ENCODE data around the gene DYRK3.

DNA sequence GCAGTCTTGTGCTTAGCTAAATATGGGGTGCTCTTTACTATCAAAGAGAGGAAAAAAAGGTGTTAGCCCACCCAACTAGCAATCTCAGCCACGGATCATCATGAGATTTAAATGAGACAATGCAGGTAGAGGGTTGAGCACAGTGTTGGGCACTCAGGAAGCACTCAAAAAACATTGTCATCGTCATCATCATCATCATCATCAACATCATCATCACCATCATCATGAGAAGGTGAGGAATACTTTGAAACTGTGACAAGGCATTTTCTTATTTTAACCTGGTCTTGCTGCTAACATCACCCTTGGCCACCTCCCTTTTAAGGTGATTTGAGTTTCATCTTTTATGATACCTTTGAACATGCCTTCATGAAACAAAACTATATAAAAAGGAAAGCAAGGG lies 46.0 kb downstream of the DYRK3 start:
- TF ChIP-seq, protein P1, sequence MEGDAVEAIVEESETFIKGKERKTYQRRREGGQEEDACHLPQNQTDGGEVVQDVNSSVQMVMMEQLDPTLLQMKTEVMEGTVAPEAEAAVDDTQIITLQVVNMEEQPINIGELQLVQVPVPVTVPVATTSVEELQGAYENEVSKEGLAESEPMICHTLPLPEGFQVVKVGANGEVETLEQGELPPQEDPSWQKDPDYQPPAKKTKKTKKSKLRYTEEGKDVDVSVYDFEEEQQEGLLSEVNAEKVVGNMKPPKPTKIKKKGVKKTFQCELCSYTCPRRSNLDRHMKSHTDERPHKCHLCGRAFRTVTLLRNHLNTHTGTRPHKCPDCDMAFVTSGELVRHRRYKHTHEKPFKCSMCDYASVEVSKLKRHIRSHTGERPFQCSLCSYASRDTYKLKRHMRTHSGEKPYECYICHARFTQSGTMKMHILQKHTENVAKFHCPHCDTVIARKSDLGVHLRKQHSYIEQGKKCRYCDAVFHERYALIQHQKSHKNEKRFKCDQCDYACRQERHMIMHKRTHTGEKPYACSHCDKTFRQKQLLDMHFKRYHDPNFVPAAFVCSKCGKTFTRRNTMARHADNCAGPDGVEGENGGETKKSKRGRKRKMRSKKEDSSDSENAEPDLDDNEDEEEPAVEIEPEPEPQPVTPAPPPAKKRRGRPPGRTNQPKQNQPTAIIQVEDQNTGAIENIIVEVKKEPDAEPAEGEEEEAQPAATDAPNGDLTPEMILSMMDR (IDR thresholded peaks at IDR 0.05 in 4 of 5, conservative IDR thresholded peaks at IDR 0.05 in 1 of 5): no peak
- no peak for TF ChIP-seq POLR2A (IDR thresholded peaks at IDR 0.05)
